GM19467 (cell line): ENCODE results near the gene CNTROB.

Source experiments
- ATAC-seq: cut with Tn5 transposase; IDR thresholded peaks from one replicate; pipeline ENCODE4 v1.9.1; 2021; ENCODE audit warnings: mild to moderate bottlenecking, moderate library complexity; ENCODE audit not compliant: unreplicated experiment

The CNTROB gene

GRCh38 chr17:7903154-7904103, 28.6 kb upstream of the CNTROB start:
- ATAC-seq, result no peak

- ATAC-seq, result no peak
Measured at GRCh38 chr17:7909089-7909488, 22.9 kb upstream of the CNTROB start.

- no peak for ATAC-seq
Measured at GRCh38 chr17:7910281-7910680, 21.7 kb upstream of the CNTROB start.

- no peak for ATAC-seq
Measured at GRCh38 chr17:7910711-7911110, 21.3 kb upstream of the CNTROB start.

GRCh38 chr17:7911116-7911515, 20.9 kb upstream of the CNTROB start:
- no peak for ATAC-seq

- ATAC-seq, result no peak
Measured at GRCh38 chr17:7912927-7913524, 19.0 kb upstream of the CNTROB start.

GRCh38 chr17:7915179-7915610, 16.8 kb upstream of the CNTROB start:
- peak; percentile 12 for ATAC-seq

GRCh38 chr17:7915611-7916384, 16.2 kb upstream of the CNTROB start, which contains the start of gene RNF227:
RNF227 (minus strand) TSS chr17:7916289; CDS start chr17:7916195, 94 bp downstream.
- ATAC-seq, result peak; percentile 70

GRCh38 chr17:7916385-7916682, 15.7 kb upstream of the CNTROB start:
- ATAC-seq, result no peak

GRCh38 chr17:7916808-7917207, 15.2 kb upstream of the CNTROB start:
- ATAC-seq, result no peak

GRCh38 chr17:7922269-7922844, 9.6 kb upstream of the CNTROB start:
- ATAC-seq, result no peak

GRCh38 chr17:7922845-7923628, 9.0 kb upstream of the CNTROB start:
- ATAC-seq, result no peak

GRCh38 chr17:7927596-7927995, 4.4 kb upstream of the CNTROB start:
- ATAC-seq, result no peak

- ATAC-seq, result no peak
Measured at GRCh38 chr17:7929158-7930023, 2.6 kb upstream of the CNTROB start, which contains the start of gene KCNAB3. KCNAB3 (minus strand) TSS chr17:7929856; CDS start chr17:7929435, 421 bp downstream.

- no peak for ATAC-seq
Measured at GRCh38 chr17:7930841-7931631, 970 bp upstream of the CNTROB start.

GRCh38 chr17:7932483-7932891, 481 bp downstream of the CNTROB start:
- ATAC-seq, result no peak

GRCh38 chr17:7932949-7933348, 943 bp downstream of the CNTROB start:
- no peak for ATAC-seq

GRCh38 chr17:7935859-7936258, 3.9 kb downstream of the CNTROB start:
- ATAC-seq, result no peak
